ENCODE results near the gene PPP1R9B.

Gene PPP1R9B

GRCh38 chr17:50109785-50110184 is 40.7 kb downstream of the PPP1R9B start:
- no peaks in the 10 kb centered on the region for H3K9me3 ChIP-seq
- H3K27ac ChIP-seq = no peak overlapping the region
- no peaks in the 10 kb centered on the region for H3K27me3 ChIP-seq
- TF ChIP-seq Cebpa-rat (IDR thresholded peaks at IDR 0.05) = no peak
- no peaks in the 10 kb centered on the region for H4K20me1 ChIP-seq
- no peak overlapping the region for H3K4me2 ChIP-seq
- H3K4me3 ChIP-seq = no peak overlapping the region
- H3K36me3 ChIP-seq = peaks cover 56% of the 10 kb centered on the region
- no peaks in the 10 kb centered on the region for H3K4me1 ChIP-seq
- no peak overlapping the region for H3K9ac ChIP-seq

DNA sequence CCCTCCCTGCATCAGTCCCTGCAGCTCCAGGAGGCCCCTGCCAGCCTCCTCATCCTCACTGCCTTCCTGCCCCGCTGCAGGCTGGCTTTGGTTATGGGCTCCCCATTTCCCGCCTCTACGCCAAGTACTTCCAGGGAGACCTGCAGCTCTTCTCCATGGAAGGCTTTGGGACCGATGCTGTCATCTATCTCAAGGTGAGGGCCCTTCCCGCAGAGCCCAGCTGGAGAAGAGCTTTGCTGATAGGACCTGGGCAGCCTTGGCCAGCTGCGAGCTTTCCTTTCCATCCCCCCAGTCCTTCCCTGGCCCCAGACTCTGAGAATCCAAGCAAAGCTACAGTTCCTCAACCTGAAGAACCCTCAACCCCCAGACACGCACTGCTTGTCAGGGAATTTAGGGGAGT is 41.3 kb downstream of the PPP1R9B start:
- Histone ChIP-seq H3K27ac (no peak overlapping the region), H3K4me1 (no peaks in the 10 kb centered on the region), H3K4me2 (no peak overlapping the region), H3K27me3 (no peaks in the 10 kb centered on the region), H3K4me3 (no peak overlapping the region), H4K20me1 (no peaks in the 10 kb centered on the region), H3K9me3 (no peaks in the 10 kb centered on the region), H3K36me3 (peaks cover 62% of the 10 kb centered on the region), H3K9ac (no peak overlapping the region)
- no peak for TF ChIP-seq Cebpa-rat (IDR thresholded peaks at IDR 0.05)

- Histone ChIP-seq H4K20me1 (no peaks in the 10 kb centered on the region), H3K4me1 (no peaks in the 10 kb centered on the region), H3K4me3 (no peak overlapping the region), H3K9ac (no peak overlapping the region), H3K27ac (no peak overlapping the region), H3K9me3 (no peaks in the 10 kb centered on the region), H3K4me2 (no peak overlapping the region), H3K36me3 (peaks cover 62% of the 10 kb centered on the region), H3K27me3 (no peaks in the 10 kb centered on the region)
- TF ChIP-seq Cebpa-rat (IDR thresholded peaks at IDR 0.05) = no peak
Observed at GRCh38 chr17:50108556-50108955, 41.9 kb downstream of the PPP1R9B start.

GRCh38 chr17:50107790-50108414 is 42.6 kb downstream of the PPP1R9B start:
- Histone ChIP-seq H4K20me1 (no peaks in the 10 kb centered on the region), H3K36me3 (peaks cover 62% of the 10 kb centered on the region), H3K27ac (no peak overlapping the region), H3K4me2 (no peak overlapping the region), H3K4me1 (no peaks in the 10 kb centered on the region), H3K9ac (no peak overlapping the region), H3K9me3 (no peaks in the 10 kb centered on the region), H3K4me3 (no peak overlapping the region), H3K27me3 (no peaks in the 10 kb centered on the region)
- TF ChIP-seq Cebpa-rat (IDR thresholded peaks at IDR 0.05) = no peak

- Histone ChIP-seq H3K9ac (no peak overlapping the region), H3K27ac (no peak overlapping the region), H4K20me1 (no peaks in the 10 kb centered on the region), H3K36me3 (peaks cover 62% of the 10 kb centered on the region), H3K4me3 (no peak overlapping the region), H3K9me3 (no peaks in the 10 kb centered on the region), H3K27me3 (no peaks in the 10 kb centered on the region), H3K4me2 (no peak overlapping the region), H3K4me1 (peaks cover 7% of the 10 kb centered on the region)
- TF ChIP-seq Cebpa-rat (IDR thresholded peaks at IDR 0.05) = no peak
Observed at GRCh38 chr17:50106393-50107131, 43.9 kb downstream of the PPP1R9B start.

DNA sequence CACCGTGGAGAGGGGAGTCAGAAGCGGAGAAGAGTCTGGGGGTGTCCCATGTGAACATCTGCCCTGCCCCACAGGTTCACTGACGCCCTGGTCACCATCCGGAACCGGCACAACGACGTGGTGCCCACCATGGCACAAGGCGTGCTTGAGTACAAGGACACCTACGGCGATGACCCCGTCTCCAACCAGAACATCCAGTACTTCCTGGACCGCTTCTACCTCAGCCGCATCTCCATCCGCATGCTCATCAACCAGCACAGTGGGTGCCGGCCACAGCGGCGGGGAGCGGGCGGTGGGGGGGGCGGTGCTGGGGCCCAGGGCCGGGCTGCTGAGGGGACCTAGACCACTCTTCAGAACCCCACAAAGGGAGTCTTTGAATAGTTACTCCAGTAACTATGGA is 44.7 kb downstream of the PPP1R9B start:
- H3K9ac ChIP-seq = no peak overlapping the region
- TF ChIP-seq Cebpa-rat (IDR thresholded peaks at IDR 0.05) = no peak
- H3K4me1 ChIP-seq = peaks cover 7% of the 10 kb centered on the region
- no peaks in the 10 kb centered on the region for H3K9me3 ChIP-seq
- peaks cover 62% of the 10 kb centered on the region for H3K36me3 ChIP-seq
- H3K27me3 ChIP-seq = no peaks in the 10 kb centered on the region
- H3K4me2 ChIP-seq = no peak overlapping the region
- H3K27ac ChIP-seq = no peak overlapping the region
- no peak overlapping the region for H3K4me3 ChIP-seq
- no peaks in the 10 kb centered on the region; the same call in 1 of the 2 replicates for H4K20me1 ChIP-seq

DNA sequence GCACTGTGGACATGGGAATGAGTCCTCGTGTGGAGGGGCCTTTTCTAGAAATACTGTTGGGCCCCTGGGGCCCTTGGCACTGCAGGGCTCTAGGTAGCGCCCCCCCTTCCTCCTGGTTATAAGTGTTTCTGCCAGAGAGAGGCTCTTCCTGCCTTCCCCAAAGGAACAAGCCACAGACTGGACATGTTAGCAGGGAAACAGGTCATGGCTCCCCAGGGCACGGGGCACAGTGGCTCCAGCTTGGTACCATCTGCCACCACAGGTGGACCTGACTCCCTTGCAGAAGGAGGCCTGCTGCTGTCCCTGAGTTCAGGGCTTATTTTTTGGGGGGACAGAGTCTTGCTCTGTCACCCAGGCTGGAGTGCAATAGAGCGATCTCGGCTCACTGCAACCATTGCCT is 46.5 kb downstream of the PPP1R9B start:
- Histone ChIP-seq H3K9me3 (no peaks in the 10 kb centered on the region), H3K4me3 (no peak overlapping the region), H3K27ac (no peak overlapping the region), H3K4me1 (peaks cover 7% of the 10 kb centered on the region), H3K9ac (no peak overlapping the region), H4K20me1 (no peaks in the 10 kb centered on the region; the same call in 1 of the 2 replicates), H3K36me3 (peaks cover 60% of the 10 kb centered on the region), H3K4me2 (no peak overlapping the region), H3K27me3 (no peaks in the 10 kb centered on the region)
- TF ChIP-seq Cebpa-rat (IDR thresholded peaks at IDR 0.05) = no peak

DNA sequence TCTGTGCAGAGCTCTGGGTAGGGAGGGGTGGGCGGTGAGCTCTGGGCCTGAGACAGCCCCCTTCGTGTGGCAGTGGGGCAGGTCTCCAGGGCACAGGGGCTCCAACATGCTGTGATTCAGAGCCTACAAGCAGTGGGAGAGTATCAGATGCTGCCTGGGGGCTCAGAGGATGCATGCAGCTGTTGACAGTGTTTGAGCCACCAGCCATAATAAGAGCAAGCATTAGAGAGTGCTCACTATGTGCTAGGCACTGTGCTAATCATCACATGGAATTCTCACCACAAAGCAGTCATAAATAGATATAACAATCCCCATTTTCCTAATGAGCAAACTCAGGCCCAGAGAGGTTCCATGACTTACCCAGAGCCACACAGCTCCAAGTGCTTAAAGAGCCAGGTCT is 47.2 kb downstream of the PPP1R9B start:
- H3K4me2 ChIP-seq = no peak overlapping the region
- H4K20me1 ChIP-seq = no peaks in the 10 kb centered on the region; the same call in 1 of the 2 replicates
- peaks cover 7% of the 10 kb centered on the region for H3K4me1 ChIP-seq
- H3K27ac ChIP-seq = no peak overlapping the region
- H3K36me3 ChIP-seq = peaks cover 62% of the 10 kb centered on the region
- H3K4me3 ChIP-seq = no peak overlapping the region
- H3K9me3 ChIP-seq = no peaks in the 10 kb centered on the region
- H3K9ac ChIP-seq = no peak overlapping the region
- no peaks in the 10 kb centered on the region for H3K27me3 ChIP-seq
- no peak for TF ChIP-seq Cebpa-rat (IDR thresholded peaks at IDR 0.05)

- peaks cover 63% of the 10 kb centered on the region for H3K36me3 ChIP-seq
- H3K27me3 ChIP-seq = no peaks in the 10 kb centered on the region
- peak overlapping the region; percentile 29; the same call in 1 of the 2 replicates for H3K9ac ChIP-seq
- no peak overlapping the region for H3K27ac ChIP-seq
- H3K4me3 ChIP-seq = no peak overlapping the region
- H4K20me1 ChIP-seq = no peaks in the 10 kb centered on the region; the same call in 1 of the 2 replicates
- H3K4me1 ChIP-seq = peaks cover 7% of the 10 kb centered on the region
- no peak for TF ChIP-seq Cebpa-rat (IDR thresholded peaks at IDR 0.05)
- H3K9me3 ChIP-seq = no peaks in the 10 kb centered on the region
- no peak overlapping the region for H3K4me2 ChIP-seq
Observed at GRCh38 chr17:50102164-50102991, 48.1 kb downstream of the PPP1R9B start.
